CD4-positive, alpha-beta T cell treated with Interferon alpha-2 for 1 hour (primary cell): ENCODE measurements around the gene ATF3.
"Not testable (repeated sequence)": the region's sequence is repeated elsewhere in the genome, so short reads cannot be mapped to it uniquely, and the experiment has no call there.

Experiments
- DNase-seq, 2 donors: peaks; one replicate each; pipeline ENCODE4 v3.0.0-alpha.2; 2020 to 2022

The ATF3 gene

GRCh38 chr1:212629450-212630157 lies 21.0 kb downstream of the ATF3 start:
- no peak for DNase-seq

DNA sequence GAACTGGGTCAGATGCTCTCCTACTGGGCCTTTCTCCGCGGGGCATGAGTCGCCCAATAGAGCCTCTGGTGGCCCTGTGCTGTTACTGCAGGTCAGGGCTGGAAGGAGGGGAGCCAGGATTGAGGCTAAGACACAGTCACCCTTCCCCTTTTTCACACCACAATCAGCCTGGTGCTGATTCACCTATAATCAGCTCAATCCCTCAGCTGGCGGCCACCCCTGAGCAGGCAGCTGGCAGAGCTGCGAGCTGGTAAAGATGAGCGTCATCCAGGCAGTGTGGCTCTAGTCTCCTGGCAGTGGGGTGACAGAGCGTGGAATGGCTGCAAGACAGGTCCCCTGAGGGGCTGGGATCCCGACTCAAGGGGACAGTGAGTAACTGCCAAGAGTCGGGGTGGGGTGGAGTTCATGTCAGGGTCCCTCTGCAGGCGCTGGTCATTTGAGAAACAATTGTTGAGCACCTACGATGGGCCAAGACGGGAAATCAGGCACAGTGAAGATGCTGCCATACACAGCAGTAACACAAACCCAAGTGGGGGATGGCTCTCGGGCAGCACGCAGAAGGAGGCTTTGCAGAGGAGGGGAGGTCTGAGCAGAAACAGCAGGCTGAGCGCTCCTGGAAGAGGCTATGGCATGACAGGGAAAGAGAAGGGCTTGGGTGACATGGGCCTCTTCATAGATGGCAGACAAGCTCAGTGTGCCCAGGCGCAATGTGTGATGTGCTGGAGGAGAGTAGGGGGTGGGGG lies 21.8 kb downstream of the ATF3 start:
- peak; percentile 72 to 78 for DNase-seq

- peak; percentile 13 to 39 for DNase-seq
Measured at GRCh38 chr1:212633161-212633560, 24.6 kb downstream of the ATF3 start.

- no peak for DNase-seq
Measured at GRCh38 chr1:212634252-212634651, 25.7 kb downstream of the ATF3 start.

DNA sequence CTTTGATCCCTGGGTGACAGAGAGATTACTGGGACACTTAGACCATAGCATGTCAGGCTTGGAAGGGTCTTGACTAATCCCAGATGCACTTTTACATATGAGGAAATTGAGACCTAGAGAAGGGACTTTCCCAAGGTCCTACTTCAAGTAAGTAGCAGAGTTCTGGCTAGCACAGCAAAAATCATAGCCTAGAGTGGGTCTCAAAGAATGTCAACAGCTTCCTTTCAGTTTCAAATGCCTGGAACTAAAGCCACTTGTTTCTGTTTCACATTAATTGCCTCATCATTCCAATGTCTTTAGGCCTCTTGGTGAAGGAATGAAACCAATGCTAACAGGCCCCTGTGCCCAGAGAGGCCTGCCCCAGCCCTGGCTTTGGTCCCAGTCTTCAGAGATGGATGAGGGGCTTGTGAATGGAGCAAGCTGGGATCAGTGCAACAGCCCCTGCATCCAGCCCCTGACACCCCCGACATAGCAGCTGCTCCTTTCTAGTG lies 26.6 kb downstream of the ATF3 start:
- DNase-seq: peak; percentile 45 to 64

DNA sequence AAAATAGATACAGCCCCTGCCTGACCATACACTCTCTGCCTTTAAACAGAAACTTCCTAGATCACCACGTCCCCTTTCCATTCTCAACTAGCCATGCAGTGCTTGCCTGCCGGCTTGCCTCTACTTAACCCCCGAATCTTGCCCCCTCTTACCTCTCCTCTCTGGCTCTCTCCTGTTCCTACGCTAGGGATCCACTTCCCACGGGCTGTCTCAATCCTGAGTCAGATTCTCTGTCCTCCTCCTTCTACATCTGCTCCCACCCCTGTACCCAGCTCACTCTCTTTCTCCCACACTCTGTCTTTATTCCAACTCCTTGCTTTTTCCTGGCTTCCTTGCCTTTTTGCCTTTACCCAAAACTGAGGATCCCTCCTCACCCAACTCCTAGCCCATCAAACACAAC lies 29.3 kb downstream of the ATF3 start:
- DNase-seq: no peak

DNA sequence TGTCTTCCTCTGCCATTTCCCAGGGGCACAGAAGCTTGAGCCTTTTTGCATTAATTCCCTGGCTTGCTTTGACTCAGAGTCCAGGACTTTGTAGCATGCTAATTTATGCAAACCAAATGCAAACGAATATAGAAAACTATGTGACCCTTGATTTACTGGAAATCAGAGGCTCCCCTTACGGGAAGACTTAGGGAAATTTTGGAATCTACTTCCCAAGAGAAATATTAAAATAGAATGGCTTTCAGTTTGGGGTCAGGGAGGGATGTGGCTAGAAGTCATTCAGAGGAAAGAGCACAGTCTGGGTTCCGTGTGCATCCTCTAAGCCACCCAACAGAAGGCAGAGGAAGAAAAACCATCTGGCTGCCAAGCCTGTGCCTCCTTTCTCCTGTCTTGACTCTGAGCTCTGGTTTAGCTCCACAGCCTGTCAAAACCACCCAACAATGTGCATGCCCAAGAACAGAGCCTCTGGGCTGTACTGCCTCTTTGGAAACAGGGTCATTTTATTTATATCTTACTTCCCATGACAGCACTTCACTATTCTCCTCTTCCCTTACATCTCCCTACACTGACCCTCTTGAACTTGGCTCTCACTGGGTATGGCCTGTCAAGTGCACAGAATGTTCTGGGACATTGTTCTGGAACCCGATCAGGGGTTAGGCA lies 30.1 kb downstream of the ATF3 start:
- DNase-seq: no peak

DNA sequence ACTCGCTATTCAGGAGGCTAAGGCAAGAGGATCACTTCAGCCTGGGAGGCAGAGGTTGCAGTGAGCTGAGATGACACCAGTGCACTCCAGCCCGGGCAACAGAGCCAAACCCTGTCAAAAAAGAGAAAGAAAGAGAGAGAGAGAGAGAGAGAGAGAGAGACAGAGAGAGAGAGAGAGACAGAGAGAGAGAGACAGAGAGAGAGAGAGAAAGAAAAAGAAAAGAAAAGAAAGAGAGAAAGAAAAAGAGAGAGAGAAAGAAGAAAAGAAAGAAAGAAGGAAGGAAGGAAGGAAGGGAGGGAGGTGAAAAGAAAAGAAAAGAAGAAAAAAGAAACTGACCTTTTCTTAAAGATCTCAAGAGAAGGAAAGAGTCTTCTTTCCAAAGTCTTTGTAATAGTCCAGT lies 31.0 kb downstream of the ATF3 start:
- not testable (repeated sequence) for DNase-seq

DNA sequence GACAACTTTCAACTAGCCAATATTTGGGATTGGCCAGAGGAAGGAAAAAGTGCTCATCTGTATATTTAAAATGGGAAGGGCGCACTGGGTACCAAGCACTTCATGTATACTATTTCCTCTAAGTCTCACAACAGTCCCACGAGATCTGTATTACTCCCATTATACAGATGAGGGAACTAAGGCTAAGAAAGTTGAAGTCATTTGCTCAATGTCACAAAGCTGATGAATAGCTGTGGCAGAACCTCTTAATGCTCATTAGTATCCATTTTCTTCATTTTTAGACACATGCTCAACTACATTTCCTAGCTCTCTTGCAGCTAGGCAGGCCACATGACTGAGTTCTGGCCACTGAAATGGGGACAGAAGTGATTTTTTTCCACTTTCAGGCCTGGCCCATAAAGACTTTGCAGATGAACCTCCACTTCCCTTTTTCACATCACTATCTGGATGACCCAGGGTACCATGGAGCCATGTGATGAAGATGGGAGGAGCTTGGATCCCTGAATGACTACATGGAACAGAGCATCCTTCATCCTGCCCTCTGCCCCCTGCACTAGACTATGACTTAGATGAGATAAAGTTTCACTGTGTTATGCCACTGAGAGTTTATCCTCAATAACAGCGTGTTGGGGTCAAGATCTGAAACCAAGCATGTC lies 31.8 kb downstream of the ATF3 start:
- DNase-seq: no peak

- no peak for DNase-seq
Measured at GRCh38 chr1:212641956-212642355, 33.4 kb downstream of the ATF3 start.

- no peak for DNase-seq
Measured at GRCh38 chr1:212643877-212644276, 35.3 kb downstream of the ATF3 start.

DNA sequence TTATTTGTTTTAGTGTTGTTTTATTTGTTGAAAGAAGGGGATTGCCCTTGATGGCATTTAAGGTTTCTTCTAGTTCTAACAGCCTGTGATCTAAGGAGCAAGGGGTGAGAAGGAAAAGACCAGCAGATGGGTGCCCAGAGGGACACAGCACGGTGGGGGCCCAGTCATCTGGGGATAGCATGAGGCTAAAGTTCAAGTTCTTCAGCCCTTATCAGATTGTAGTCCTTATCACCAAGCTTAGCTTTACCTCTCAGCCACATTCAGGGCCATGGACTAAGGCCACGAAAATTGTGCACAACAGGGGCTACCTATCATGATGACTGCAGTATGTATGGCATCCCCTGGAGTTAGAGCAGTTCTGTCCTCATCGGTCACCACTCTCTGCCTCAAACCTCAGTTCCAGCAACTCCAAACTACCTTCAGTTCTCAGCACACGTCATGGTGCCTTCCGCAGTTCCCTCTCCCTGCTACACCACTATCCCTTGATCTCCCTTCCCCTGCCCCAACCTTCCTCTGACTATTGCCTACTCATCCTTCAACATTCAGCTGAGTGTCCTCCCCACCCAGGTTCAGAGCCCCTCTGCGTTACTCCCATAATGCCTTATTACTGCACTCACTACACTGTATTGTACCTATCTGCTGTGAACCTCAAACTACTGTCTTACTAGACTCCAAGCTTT lies 36.4 kb downstream of the ATF3 start:
- DNase-seq: no peak

DNA sequence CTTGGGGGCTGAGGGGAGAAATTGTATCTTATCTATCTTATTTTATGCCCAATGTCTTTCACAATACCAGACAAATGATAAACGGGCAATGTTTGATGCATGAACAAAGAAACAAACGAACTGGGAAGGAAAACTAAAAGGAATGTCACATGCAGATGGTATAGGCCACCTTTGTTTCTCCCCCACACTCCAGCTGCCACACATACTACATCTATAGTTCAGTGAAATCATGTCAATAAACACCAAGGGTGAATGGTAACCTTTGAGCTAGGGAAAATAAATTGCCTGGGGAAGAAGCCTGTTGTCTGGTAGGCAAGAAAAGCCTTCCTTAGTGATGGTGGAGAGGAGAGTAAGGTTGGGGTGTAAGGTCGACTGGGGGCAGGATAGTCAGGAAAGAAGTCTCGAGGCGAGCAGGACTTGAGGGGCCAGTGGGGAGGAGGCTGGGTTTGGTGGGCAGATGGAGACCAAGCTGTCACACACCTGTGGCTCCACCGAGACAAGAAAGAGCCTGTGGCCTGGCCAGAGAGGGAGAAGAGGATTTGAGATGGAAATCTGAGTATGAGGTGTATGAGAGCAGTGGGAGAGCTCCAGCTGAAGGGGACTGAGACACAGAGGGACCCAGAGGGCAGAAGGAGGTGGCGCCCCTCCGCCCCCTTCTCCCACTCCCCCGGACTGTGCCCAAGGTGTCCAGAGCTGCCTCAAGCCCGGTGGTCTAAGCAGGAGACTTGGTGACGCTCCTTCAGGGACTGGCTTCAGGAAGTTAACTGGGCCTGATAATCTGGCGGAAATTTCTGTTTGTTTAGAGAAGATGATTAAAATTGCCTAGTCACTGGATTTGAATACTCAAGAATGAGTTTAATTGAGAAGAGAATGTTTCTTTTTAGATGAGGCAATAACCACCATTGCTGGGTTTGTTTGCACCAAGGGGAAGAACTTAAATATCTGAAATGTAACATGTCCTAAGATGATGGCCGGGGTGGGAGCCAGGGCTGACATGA lies 37.3 kb downstream of the ATF3 start:
- no peak for DNase-seq

DNA sequence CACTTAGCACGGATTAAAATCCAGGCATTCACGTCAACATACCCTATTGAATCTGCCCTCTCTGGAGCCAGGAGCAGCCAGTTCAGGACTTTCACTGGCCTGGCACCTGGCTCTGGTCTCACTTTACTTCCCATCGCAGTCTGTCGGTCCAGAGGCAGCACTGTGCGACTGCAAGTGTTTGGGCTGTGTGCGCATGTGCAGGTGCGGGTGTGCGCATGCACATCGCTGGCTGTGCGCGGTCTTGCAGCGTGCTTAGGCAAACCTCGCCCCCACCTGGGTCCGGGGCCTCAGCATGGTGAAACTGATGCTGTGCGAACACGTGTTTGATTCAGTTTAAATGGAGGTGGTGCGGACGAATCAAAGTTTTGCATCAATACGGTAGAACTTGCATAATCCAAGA lies 38.0 kb downstream of the ATF3 start:
- no peak for DNase-seq

DNA sequence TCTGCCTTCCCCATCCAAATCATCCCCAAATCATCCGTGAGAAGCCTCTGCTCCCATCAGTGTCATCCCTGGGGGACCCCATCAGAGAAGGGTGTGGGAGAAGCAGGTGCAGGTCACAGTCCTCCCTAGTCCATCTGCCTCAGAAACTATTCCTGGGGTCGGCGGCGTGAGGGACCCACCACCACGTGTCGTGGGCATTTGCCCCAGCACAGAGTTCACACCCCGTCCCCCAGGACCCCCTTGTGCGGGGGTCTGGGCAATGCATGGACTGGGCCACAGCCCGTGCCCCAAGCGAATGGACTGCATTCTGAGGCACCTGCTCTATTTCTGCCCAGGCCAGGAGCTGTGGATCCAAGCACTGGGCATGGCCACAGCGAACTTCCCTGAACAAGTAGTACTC lies 38.4 kb downstream of the ATF3 start:
- no peak for DNase-seq

DNA sequence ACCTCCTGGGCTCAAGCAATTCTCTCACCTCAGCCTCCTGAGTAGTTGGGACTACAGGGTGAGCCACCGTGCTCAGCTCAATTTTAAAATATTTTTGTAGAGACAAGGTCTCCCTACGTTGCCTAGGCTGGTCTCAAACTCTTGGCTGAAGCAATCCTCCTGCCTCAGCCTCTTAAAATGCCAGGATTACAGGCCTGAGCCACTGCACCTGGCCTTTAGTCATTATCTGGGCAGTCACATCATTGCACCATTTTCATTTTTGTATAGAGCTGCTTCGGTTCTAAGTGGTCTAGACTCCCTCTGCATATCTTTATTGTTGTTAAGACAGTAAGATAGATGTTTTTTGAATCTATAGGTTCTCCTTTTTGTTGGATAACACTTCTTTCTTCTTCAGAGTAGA lies 39.9 kb downstream of the ATF3 start:
- no peak for DNase-seq

- DNase-seq: no peak
Measured at GRCh38 chr1:212649020-212649419, 40.5 kb downstream of the ATF3 start.

- no peak for DNase-seq
Measured at GRCh38 chr1:212650228-212650627, 41.7 kb downstream of the ATF3 start.

GRCh38 chr1:212651521-212651920 lies 43.0 kb downstream of the ATF3 start:
- no peak for DNase-seq

DNA sequence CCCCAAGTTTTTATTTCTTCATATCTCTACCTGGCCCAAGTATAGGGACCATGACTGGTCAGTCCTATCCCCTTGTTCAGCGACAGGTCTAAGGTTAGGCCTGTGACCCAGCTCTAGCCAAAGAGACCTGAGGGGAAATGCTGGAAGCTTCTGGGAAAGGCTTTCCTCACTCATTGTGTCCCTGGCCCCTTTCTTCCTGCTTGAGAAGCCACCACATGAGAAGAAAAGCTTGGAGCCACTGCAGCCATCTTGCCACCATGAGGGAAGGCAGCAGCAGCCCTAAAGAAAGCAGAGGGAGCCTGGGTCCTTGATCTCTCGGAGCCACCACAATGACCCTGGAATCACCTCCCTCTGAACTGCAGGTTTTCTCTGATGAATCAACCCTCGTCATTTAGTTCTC lies 43.4 kb downstream of the ATF3 start:
- no peak for DNase-seq

- no peak for DNase-seq
Measured at GRCh38 chr1:212652609-212653008, 44.0 kb downstream of the ATF3 start.
